GM12878 (cell line): ENCODE results near the gene CDC20B. TPM values are rescaled to one million over a fixed set of nuclear protein-coding genes. Genes with fewer than 3 reads are reported as not detected.

Source experiments
- ATAC-seq: fragments of 200-7000 bp; cut with Tn5 transposase; 3 replicates; pipeline ENCODE4 v1.9.1; 2020; ENCODE audit warnings: mild to moderate bottlenecking, moderate library complexity
- BruUV-seq: library from RNA; stranded (reverse); fragments of 400-500 nt; replicated peaks from 2 replicates; lab custom pipeline; 2021; lab: Mats Ljungman, UMichigan
- CTCF ChIA-PET: fragments of 300-600 bp; sonication (Branson Sonifier 250); formaldehyde crosslinking; extraction: SDS; loops from one replicate; lab custom pipeline; 2021; ENCODE audit warnings: inconsistent platforms; lab: Yijun Ruan, JAX
- POLR2A ChIA-PET: fragments of 350-600 bp; formaldehyde crosslinking; extraction: SDS; loops from one replicate; lab custom pipeline; 2021; ENCODE audit warnings: inconsistent platforms; lab: Charles Lee
- RAD21 ChIA-PET: fragments of 300-600 bp; sonication (Branson Sonifier 250); formaldehyde crosslinking; loops from one replicate; lab custom pipeline; 2023; ENCODE audit warnings: antibody characterized with exemption; ENCODE audit not compliant: unreplicated experiment; lab: Charles Lee
- SMC1A ChIA-PET: fragments of 300-600 bp; sonication (Branson Sonifier 250); formaldehyde crosslinking; loops from one replicate; lab custom pipeline; 2023; ENCODE audit not compliant: unreplicated experiment, uncharacterized antibody; lab: Charles Lee
- DNase-seq: peaks from one replicate; pipeline ENCODE4 v3.0.0-alpha.2; 2011; ENCODE audit warnings: low read depth, low spot score
- FAIRE-seq: peaks from 3 replicates; lab custom pipeline; 2011; peaks lifted over from hg19 to GRCh38; lab: Jason Lieb, UNC
- H2AFZ ChIP-seq: 2 replicates; pipeline ENCODE4 v1.6.0; 2011; ENCODE audit warnings: low read depth, low read length, control low read depth; ENCODE audit not compliant: control insufficient read depth
- H3K27ac ChIP-seq: 2 replicates; pipeline ENCODE4 v1.5.1; 2011; ENCODE audit warnings: control low read depth; ENCODE audit not compliant: control insufficient read depth, insufficient read depth
- H3K27me3 ChIP-seq, 2 experiments: replicated peaks in 1 of 2; 2 replicates each; pipeline versions ENCODE4 v1.6.0 to v1.6.1; 2011; ENCODE audit warnings: low read length in 1 of 2; ENCODE audit not compliant: control insufficient read depth in 2 of 2, insufficient read depth in 2 of 2
- H3K36me3 ChIP-seq, 2 experiments: 2 replicates each; pipeline ENCODE4 v1.5.1; 2011; ENCODE audit warnings: low read length in 1 of 2; ENCODE audit not compliant: control insufficient read depth in 2 of 2, insufficient read depth in 2 of 2
- H3K4me1 ChIP-seq: 2 replicates; pipeline ENCODE4 v1.6.1; 2011; ENCODE audit warnings: mild to moderate bottlenecking, low read length, moderate library complexity, mixed read lengths; ENCODE audit not compliant: control insufficient read depth, insufficient read depth
- H3K4me2 ChIP-seq: 2 replicates; pipeline ENCODE4 v1.6.0; 2011; ENCODE audit warnings: control low read depth; ENCODE audit not compliant: control insufficient read depth, insufficient read depth
- H3K4me3 ChIP-seq: fragments of 200-600 bp; sonication (generic); 2 replicates; pipeline ENCODE4 v1.5.1; 2016
- H3K79me2 ChIP-seq: 2 replicates; pipeline ENCODE4 v1.6.0; 2011; ENCODE audit warnings: low read length; ENCODE audit not compliant: control insufficient read depth, insufficient read depth
- H3K9ac ChIP-seq: 2 replicates; pipeline ENCODE4 v1.8.0; 2011; ENCODE audit warnings: low read length, control low read depth, mixed read lengths; ENCODE audit not compliant: control insufficient read depth, insufficient read depth
- H3K9me3 ChIP-seq: replicated peaks from 3 replicates; pipeline ENCODE4 v1.5.1; 2011; ENCODE audit warnings: mild to moderate bottlenecking, low read length; ENCODE audit not compliant: control insufficient read depth, insufficient read depth
- H4K20me1 ChIP-seq: 2 replicates; pipeline ENCODE4 v1.6.0; 2011; ENCODE audit not compliant: control insufficient read depth, insufficient read depth
- DPF2 ChIP-seq: fragments of 450-650 bp; IDR thresholded peaks from 2 replicates; pipeline ENCODE4 v1.6.1; 2017; ENCODE audit warnings: mild to moderate bottlenecking
- ESRRA ChIP-seq: IDR thresholded peaks from 2 replicates; pipeline ENCODE4 v1.6.1; 2012; ENCODE audit warnings: mild to moderate bottlenecking, low read length, improper control_type of control experiment
- IKZF1 ChIP-seq: fragments of 450-650 bp; conservative IDR thresholded peaks from 2 replicates; pipeline ENCODE4 v1.6.1; 2017; ENCODE audit warnings: antibody characterized with exemption, mild to moderate bottlenecking
- PML ChIP-seq: IDR thresholded peaks from 2 replicates; pipeline ENCODE4 v1.6.1; 2012; ENCODE audit warnings: low read length, inconsistent platforms
- WGBS: methylation state at CpG from one replicate; pipeline ENCODE4 v1.1.6; 2016; ENCODE audit warnings: low lambda C conversion rate; ENCODE audit not compliant: insufficient replicate concordance, insufficient coverage; ENCODE audit errors: missing lambda C conversion rate; 5-methylcytosine and 5-hydroxymethylcytosine counted together
- in situ Hi-C: fragments of 300-500 bp; cut with MboI; formaldehyde crosslinking; loops from 9 replicates; pipeline ENCODE4 v1.14.3; 2018; ENCODE audit warnings: mixed read lengths
- intact Hi-C: fragments of 100-400 bp; cut with micrococcal nuclease; formaldehyde crosslinking; loops from one replicate; pipeline ENCODE4 v1.14.2; 2022; ENCODE audit not compliant: unreplicated experiment
- polyA plus RNA-seq, 11 experiments: library from polyadenylated mRNA; depleted of rRNA in 4 of 11; unstranded in 6 of 11; stranded (reverse) in 5 of 11; fragments of >200 nt; fragmentation: Nextera tagmentation in 4 of 11; fragmentation: Illumina TruSeq in 1 of 11; extraction: Ambion mirVana in 4 of 11; extraction: Trizol in 1 of 11; gene quantifications; 1 replicate in 1 of 11; 2 replicates in 10 of 11; pipeline versions ENCODE4 v1.2.1 to v1.2.3, GENCODE V29; 2011 to 2016; ENCODE audit warnings: inconsistent platforms in 2 of 11, missing spikeins in 2 of 11, low read depth in 1 of 11
- total RNA-seq, 4 experiments: library from RNA; depleted of rRNA in 3 of 4; stranded (reverse); fragments of >200 nt in 3 of 4; fragmentation: Illumina TruSeq in 1 of 4; extraction: Trizol in 1 of 4; gene quantifications; 2 replicates each; pipeline versions ENCODE4 v1.2.1 to v1.2.3, GENCODE V29; 2013 to 2021
- TF ChIP-seq, protein P1 (sequence below): IDR thresholded peaks from 2 replicates; pipeline ENCODE4 v1.6.1; 2012; ENCODE audit warnings: low read depth, low read length, improper control_type of control experiment
- TF ChIP-seq, protein P2 (sequence below): fragments of 450-650 bp; conservative IDR thresholded peaks from 2 replicates; pipeline ENCODE4 v1.6.1; 2017; ENCODE audit warnings: mild to moderate bottlenecking, moderate library complexity
- TF ChIP-seq, protein P3 (sequence below): IDR thresholded peaks from 2 replicates; pipeline ENCODE4 v1.6.1; 2012; ENCODE audit warnings: low read length, inconsistent platforms
- TF ChIP-seq, protein P4 (sequence below): IDR thresholded peaks from 2 replicates; pipeline ENCODE4 v1.6.1; 2012; ENCODE audit warnings: low read depth, low read length, improper control_type of control experiment
- TF ChIP-seq, protein P5 (sequence below): IDR thresholded peaks from 2 replicates; pipeline ENCODE4 v1.6.1; 2012; ENCODE audit warnings: improper control_type of control experiment, low read depth, low read length; ENCODE audit not compliant: insufficient replicate concordance
- TF ChIP-seq, protein P6 (sequence below): fragments of 450-650 bp; IDR thresholded peaks from 2 replicates; pipeline ENCODE4 v1.6.1; 2016; ENCODE audit warnings: mild to moderate bottlenecking, moderate library complexity, borderline replicate concordance

The CDC20B gene
- total and polyA plus RNA-seq, 10 of the 15 experiments (the other 5 are each of a cell fraction or from before 2014, with no cell fraction given): 0.05 to 0.11 TPM; not detected in 8

DNA sequence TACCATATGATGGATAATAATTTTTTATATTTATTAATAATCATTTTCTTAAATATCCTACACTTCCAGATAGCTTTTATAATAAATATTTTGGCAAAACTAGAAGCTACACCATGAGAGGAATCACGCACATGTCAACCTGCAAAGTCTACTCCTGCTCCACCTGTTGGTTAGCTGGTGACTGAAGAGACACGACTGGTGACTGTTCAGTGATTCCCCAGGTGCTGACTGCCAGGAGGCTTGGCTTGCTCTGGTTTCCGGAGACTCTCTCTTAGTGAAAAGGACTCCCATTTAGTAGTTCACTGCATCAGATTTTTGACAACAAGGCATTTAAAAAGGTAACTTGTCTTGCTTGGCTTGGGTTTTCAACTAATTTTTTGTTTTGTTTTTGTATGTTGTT, 49.6 kb downstream of the CDC20B start:
- no peaks in the 10 kb centered on the region for H3K79me2 ChIP-seq
- H3K27ac ChIP-seq: no peak overlapping the region
- FAIRE-seq (no peak), ATAC-seq (no peak), DNase-seq (no peak)
- ChIA-PET RAD21 (no interaction called here), POLR2A (no interaction called here), SMC1A (no interaction called here), CTCF (no interaction called here)
- no peaks in the 10 kb centered on the region for H3K36me3 ChIP-seq
- in situ Hi-C loops: no loop called here
- H3K27me3 ChIP-seq: no peaks in the 10 kb centered on the region; a peak in 1 of 4 replicates
- intact Hi-C loops: no loop called here
- no peak overlapping the region for H3K4me3 ChIP-seq
- no peaks in the 10 kb centered on the region for H4K20me1 ChIP-seq
- 32% methylated on average over 3 of the region's 3 CpGs for WGBS
- H3K4me2 ChIP-seq: no peak overlapping the region
- H3K4me1 ChIP-seq: no peaks in the 10 kb centered on the region
- H2AFZ ChIP-seq: no peak overlapping the region
- no peak overlapping the region for H3K9ac ChIP-seq
- no peaks in the 10 kb centered on the region for H3K9me3 ChIP-seq
- no TSS peak for BruUV-seq
- TF ChIP-seq PML (no peak), DPF2 (no peak), IKZF1 (no peak), ESRRA (no peak)
- TF ChIP-seq, protein P1, sequence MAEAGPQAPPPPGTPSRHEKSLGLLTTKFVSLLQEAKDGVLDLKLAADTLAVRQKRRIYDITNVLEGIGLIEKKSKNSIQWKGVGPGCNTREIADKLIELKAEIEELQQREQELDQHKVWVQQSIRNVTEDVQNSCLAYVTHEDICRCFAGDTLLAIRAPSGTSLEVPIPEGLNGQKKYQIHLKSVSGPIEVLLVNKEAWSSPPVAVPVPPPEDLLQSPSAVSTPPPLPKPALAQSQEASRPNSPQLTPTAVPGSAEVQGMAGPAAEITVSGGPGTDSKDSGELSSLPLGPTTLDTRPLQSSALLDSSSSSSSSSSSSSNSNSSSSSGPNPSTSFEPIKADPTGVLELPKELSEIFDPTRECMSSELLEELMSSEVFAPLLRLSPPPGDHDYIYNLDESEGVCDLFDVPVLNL: no peak
- TF ChIP-seq, protein P2, sequence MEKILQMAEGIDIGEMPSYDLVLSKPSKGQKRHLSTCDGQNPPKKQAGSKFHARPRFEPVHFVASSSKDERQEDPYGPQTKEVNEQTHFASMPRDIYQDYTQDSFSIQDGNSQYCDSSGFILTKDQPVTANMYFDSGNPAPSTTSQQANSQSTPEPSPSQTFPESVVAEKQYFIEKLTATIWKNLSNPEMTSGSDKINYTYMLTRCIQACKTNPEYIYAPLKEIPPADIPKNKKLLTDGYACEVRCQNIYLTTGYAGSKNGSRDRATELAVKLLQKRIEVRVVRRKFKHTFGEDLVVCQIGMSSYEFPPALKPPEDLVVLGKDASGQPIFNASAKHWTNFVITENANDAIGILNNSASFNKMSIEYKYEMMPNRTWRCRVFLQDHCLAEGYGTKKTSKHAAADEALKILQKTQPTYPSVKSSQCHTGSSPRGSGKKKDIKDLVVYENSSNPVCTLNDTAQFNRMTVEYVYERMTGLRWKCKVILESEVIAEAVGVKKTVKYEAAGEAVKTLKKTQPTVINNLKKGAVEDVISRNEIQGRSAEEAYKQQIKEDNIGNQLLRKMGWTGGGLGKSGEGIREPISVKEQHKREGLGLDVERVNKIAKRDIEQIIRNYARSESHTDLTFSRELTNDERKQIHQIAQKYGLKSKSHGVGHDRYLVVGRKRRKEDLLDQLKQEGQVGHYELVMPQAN: no peak
- TF ChIP-seq, protein P3, sequence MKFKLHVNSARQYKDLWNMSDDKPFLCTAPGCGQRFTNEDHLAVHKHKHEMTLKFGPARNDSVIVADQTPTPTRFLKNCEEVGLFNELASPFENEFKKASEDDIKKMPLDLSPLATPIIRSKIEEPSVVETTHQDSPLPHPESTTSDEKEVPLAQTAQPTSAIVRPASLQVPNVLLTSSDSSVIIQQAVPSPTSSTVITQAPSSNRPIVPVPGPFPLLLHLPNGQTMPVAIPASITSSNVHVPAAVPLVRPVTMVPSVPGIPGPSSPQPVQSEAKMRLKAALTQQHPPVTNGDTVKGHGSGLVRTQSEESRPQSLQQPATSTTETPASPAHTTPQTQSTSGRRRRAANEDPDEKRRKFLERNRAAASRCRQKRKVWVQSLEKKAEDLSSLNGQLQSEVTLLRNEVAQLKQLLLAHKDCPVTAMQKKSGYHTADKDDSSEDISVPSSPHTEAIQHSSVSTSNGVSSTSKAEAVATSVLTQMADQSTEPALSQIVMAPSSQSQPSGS: no peak
- TF ChIP-seq, protein P4, sequence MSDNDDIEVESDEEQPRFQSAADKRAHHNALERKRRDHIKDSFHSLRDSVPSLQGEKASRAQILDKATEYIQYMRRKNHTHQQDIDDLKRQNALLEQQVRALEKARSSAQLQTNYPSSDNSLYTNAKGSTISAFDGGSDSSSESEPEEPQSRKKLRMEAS: no peak
- TF ChIP-seq, protein P5, sequence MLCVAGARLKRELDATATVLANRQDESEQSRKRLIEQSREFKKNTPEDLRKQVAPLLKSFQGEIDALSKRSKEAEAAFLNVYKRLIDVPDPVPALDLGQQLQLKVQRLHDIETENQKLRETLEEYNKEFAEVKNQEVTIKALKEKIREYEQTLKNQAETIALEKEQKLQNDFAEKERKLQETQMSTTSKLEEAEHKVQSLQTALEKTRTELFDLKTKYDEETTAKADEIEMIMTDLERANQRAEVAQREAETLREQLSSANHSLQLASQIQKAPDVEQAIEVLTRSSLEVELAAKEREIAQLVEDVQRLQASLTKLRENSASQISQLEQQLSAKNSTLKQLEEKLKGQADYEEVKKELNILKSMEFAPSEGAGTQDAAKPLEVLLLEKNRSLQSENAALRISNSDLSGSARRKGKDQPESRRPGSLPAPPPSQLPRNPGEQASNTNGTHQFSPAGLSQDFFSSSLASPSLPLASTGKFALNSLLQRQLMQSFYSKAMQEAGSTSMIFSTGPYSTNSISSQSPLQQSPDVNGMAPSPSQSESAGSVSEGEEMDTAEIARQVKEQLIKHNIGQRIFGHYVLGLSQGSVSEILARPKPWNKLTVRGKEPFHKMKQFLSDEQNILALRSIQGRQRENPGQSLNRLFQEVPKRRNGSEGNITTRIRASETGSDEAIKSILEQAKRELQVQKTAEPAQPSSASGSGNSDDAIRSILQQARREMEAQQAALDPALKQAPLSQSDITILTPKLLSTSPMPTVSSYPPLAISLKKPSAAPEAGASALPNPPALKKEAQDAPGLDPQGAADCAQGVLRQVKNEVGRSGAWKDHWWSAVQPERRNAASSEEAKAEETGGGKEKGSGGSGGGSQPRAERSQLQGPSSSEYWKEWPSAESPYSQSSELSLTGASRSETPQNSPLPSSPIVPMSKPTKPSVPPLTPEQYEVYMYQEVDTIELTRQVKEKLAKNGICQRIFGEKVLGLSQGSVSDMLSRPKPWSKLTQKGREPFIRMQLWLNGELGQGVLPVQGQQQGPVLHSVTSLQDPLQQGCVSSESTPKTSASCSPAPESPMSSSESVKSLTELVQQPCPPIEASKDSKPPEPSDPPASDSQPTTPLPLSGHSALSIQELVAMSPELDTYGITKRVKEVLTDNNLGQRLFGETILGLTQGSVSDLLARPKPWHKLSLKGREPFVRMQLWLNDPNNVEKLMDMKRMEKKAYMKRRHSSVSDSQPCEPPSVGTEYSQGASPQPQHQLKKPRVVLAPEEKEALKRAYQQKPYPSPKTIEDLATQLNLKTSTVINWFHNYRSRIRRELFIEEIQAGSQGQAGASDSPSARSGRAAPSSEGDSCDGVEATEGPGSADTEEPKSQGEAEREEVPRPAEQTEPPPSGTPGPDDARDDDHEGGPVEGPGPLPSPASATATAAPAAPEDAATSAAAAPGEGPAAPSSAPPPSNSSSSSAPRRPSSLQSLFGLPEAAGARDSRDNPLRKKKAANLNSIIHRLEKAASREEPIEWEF: no peak
- TF ChIP-seq, protein P6, sequence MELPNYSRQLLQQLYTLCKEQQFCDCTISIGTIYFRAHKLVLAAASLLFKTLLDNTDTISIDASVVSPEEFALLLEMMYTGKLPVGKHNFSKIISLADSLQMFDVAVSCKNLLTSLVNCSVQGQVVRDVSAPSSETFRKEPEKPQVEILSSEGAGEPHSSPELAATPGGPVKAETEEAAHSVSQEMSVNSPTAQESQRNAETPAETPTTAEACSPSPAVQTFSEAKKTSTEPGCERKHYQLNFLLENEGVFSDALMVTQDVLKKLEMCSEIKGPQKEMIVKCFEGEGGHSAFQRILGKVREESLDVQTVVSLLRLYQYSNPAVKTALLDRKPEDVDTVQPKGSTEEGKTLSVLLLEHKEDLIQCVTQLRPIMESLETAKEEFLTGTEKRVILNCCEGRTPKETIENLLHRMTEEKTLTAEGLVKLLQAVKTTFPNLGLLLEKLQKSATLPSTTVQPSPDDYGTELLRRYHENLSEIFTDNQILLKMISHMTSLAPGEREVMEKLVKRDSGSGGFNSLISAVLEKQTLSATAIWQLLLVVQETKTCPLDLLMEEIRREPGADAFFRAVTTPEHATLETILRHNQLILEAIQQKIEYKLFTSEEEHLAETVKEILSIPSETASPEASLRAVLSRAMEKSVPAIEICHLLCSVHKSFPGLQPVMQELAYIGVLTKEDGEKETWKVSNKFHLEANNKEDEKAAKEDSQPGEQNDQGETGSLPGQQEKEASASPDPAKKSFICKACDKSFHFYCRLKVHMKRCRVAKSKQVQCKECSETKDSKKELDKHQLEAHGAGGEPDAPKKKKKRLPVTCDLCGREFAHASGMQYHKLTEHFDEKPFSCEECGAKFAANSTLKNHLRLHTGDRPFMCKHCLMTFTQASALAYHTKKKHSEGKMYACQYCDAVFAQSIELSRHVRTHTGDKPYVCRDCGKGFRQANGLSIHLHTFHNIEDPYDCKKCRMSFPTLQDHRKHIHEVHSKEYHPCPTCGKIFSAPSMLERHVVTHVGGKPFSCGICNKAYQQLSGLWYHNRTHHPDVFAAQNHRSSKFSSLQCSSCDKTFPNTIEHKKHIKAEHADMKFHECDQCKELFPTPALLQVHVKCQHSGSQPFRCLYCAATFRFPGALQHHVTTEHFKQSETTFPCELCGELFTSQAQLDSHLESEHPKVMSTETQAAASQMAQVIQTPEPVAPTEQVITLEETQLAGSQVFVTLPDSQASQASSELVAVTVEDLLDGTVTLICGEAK: no peak
